ENCODE measurements around the gene ZNF787. TPM values are rescaled to one million over a fixed set of nuclear protein-coding genes. Genes with fewer than 3 reads are reported as not detected.

ZNF787 gene
- total RNA-seq, 1 donor = 15.9 TPM

DNA sequence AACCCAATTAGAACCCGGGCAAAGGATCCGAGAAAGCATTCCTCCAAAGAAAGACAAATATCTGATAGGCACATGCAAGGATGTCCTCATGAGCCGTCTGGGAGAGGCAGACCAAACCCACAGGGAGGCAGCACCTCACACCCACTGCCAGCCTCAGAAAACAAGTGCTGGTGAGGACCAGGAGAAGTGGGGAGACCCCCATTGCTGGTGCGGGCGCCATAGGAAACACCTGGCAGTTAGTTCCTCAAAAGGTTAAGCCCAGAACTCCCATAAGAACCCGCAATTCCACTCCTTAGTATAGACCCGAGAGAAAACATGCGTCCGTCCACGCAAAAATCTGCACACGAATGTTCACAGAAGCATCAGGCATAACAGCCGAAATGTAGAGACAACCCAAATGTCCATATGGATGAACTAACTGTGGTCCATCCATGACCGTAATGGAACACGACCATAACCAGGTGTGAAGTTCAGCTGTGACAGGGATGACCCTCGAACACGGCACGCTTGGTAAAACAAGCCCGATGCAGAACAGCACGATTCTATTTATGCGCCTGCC lies 7.9 kb downstream of the ZNF787 start:
- H3K4me3 ChIP-seq (ENCODE audit: low read depth, low read length) = no peak overlapping the region
- no peak for DNase-seq (ENCODE audit: low read depth)
- TF ChIP-seq, protein P1, sequence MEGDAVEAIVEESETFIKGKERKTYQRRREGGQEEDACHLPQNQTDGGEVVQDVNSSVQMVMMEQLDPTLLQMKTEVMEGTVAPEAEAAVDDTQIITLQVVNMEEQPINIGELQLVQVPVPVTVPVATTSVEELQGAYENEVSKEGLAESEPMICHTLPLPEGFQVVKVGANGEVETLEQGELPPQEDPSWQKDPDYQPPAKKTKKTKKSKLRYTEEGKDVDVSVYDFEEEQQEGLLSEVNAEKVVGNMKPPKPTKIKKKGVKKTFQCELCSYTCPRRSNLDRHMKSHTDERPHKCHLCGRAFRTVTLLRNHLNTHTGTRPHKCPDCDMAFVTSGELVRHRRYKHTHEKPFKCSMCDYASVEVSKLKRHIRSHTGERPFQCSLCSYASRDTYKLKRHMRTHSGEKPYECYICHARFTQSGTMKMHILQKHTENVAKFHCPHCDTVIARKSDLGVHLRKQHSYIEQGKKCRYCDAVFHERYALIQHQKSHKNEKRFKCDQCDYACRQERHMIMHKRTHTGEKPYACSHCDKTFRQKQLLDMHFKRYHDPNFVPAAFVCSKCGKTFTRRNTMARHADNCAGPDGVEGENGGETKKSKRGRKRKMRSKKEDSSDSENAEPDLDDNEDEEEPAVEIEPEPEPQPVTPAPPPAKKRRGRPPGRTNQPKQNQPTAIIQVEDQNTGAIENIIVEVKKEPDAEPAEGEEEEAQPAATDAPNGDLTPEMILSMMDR (IDR thresholded peaks at IDR 0.05; ENCODE audit: insufficient read depth, low read length) = no peak

DNA sequence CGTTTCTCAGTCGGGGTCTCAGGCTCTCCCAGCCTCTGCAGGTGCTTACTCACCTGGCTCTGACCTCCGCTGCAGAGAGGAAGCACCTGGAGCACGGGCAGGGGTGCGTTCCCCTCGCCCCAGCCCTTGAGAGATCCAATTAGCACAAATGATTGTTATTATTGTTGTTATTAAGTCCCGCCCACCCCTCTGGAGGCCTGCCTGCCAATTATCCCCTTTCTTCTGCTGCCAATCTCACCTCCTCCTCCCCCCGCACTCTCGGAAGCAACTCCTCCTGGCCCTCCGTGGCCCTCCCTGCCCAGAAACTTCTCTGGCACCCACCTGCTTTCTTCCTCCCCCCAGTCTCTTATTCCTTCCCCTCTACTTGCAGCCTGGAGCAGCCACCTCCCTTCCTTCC lies 8.8 kb downstream of the ZNF787 start:
- no peak overlapping the region for H3K4me3 ChIP-seq (ENCODE audit: low read depth, low read length)
- TF ChIP-seq, protein P1 (IDR thresholded peaks at IDR 0.05; ENCODE audit: insufficient read depth, low read length) = no peak
- DNase-seq (ENCODE audit: low read depth) = no peak

DNA sequence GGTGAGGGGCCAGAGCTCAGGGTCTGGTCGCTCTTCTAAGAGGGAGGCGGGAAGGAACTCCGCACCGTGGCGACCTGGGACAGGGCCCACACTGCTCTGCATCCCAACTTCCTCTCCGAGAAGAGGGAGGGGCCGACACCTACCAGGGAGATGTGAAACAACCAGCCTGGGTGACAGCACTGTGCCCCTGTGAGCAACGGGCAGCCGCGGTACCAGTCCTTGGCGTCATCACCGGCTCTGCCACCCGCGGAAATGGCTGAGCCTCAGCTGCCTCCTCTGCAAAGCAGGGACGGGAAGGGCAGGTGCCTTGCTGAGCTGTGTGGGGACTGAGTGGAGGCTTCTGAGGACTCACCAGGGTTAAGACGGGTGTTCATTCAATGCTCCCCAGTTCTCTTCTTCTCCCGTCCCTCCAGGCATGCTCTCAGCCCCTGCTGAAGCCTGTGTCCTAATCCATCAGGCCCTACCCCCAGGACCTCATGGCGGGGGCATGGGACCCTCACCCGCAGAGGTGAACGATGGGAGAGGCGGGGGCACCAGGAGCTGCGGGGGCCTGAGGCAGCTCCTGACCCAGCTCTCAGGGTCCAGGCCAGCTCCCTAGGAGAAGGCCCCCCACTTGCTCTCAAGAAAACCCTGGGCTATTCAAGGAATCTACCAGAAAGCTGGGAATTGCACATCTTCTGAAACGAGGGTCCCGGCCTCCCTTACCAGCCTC lies 9.3 kb downstream of the ZNF787 start:
- no peak for DNase-seq (ENCODE audit: low read depth)
- TF ChIP-seq, protein P1 (IDR thresholded peaks at IDR 0.05; ENCODE audit: insufficient read depth, low read length) = no peak
- no peak overlapping the region for H3K4me3 ChIP-seq (ENCODE audit: low read depth, low read length)

DNA sequence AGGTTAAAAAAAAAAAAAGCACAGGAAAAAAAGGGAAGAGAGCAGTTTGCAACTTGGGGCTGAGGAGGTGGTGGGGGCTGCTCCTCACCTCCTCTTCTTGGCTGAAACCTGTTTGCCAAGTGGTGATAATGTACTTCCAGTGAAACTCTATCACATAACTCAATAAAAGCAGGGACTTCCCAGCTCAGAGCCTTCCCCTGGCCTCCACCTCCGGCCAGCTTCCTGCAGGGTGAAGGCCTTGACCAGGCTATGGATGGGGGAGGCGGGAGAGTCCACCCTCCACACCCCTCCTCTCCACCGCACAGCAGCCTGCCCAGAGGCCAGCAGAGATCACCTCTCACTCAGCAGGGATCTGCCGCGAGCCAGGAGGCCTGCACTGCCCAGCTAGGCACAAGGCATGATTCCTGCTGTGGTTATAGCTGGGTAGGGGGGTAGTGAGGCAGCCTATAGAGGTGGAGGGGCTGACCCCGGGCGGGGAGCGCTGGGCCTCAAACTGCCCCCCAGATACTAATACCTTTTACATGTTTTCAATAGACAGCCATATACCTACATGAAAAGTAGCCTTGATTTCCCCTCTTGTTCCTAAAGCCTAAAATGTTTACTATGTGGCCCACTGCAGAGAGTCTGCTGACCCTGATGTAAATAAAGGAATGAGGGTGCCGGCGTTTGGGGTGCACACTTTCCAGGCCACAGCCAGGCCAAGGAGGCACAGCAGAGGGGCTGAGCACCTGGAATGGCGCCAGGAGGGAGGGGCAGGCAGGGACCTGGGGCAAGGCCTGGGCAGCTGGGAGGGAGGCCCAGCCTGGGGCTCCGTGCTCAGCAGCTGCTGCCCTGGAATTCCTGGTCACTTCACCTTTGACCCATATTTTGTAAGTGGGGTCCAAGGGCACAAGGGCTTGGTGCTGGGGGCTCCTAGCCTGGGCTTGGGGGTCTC lies 10.3 kb downstream of the ZNF787 start:
- TF ChIP-seq, protein P1 (IDR thresholded peaks at IDR 0.05; ENCODE audit: insufficient read depth, low read length) = no peak
- H3K4me3 ChIP-seq (ENCODE audit: low read depth, low read length) = no peak overlapping the region
- peak; percentile 34 for DNase-seq (ENCODE audit: low read depth)

DNA sequence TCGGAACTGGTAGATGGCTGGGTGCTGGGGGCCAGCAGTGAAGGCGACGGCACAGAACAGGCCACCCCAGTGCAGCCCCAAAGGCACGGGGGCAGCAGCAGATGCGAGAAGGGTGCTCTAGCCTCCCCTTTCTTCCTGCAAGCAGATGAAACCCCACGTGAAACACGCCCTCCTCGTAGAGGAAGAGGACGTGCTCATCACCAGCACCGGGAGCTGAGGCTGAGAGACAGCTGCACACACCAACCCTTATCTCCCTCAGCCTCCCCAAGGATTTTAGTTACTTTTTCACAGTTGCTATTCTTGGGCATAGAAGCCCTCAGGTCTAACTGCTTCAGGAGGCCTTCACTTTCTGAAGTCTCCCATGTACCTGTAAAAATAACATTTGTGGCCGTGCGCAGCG lies 11.9 kb downstream of the ZNF787 start:
- TF ChIP-seq, protein P1 (IDR thresholded peaks at IDR 0.05; ENCODE audit: insufficient read depth, low read length) = no peak
- DNase-seq (ENCODE audit: low read depth) = peak; percentile 37
- H3K4me3 ChIP-seq (ENCODE audit: low read depth, low read length) = peak overlapping the region; percentile 33

DNA sequence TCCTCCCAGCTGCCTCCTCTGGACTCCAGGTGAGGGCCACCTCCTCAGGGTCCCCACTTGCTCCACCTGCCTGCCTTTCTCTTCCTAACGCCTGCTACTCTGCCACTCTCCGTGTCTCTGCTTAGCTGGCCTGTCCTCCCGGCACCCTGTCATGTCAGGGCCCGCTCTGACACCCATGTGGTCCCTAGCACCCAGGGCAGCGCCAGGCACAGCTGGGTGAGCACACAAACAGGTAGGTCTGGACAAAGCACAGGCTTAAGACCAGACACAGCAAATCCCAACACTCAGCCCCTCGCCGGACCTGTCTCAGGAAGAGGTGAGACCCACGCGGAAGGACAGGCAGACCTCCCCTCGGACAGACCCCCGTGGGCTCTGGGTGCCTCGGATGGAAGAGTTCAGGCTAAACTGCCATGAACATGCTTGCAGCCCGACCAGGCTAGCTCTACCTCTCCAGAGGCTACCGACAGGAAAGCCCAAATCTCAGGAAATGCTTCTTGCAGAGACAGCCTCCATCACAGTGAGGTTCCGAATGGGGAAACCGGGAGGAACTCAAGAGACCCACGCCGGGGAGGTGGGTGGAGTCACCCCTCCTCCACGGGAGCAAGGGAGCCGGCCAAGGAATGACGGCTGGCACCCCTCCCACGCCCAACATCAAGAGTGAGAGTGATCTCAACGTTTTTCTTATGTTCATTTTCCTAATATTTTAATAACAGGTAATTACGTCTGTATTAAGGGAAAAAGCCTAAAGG lies 12.5 kb downstream of the ZNF787 start:
- peak; percentile 59 for DNase-seq (ENCODE audit: low read depth)
- H3K4me3 ChIP-seq (ENCODE audit: low read depth, low read length) = peak overlapping the region; percentile 33
- TF ChIP-seq, protein P1 (IDR thresholded peaks at IDR 0.05; ENCODE audit: insufficient read depth, low read length) = no peak
